Cardiac muscle cell (in vitro differentiated cells and primary cell): ENCODE results near the gene PLPP3. TPM values are rescaled to one million over a fixed set of nuclear protein-coding genes. Genes with fewer than 3 reads are reported as not detected.

Experiments used
- DNase-seq, 2 donors: peaks; one replicate each; pipeline versions ENCODE4 v3.0.0 to v3.0.0-alpha.2; 2010 to 2017; ENCODE audit warnings: low read depth in 1 of 2, low spot score in 1 of 2
- H3K27ac ChIP-seq: fragments of 200-600 bp; sonication (generic); 2 replicates; pipeline ENCODE4 v1.5.1; 2016
- H3K27me3 ChIP-seq: fragments of 200-600 bp; sonication (generic); 2 replicates; pipeline ENCODE4 v1.6.0; 2016; ENCODE audit warnings: control low read depth
- H3K36me3 ChIP-seq: fragments of 200-600 bp; sonication (generic); 2 replicates; pipeline ENCODE4 v1.5.1; 2016; ENCODE audit warnings: control low read depth
- H3K4me1 ChIP-seq: fragments of 200-600 bp; sonication (generic); 2 replicates; pipeline ENCODE4 v1.8.1; 2017; ENCODE audit warnings: low read depth, mild to moderate bottlenecking, mixed run types
- H3K4me3 ChIP-seq: fragments of 200-600 bp; sonication (generic); 2 replicates; pipeline ENCODE4 v1.5.1; 2016; ENCODE audit warnings: mild to moderate bottlenecking
- H3K9me3 ChIP-seq: fragments of 200-600 bp; sonication (generic); 2 replicates; pipeline ENCODE4 v1.5.1; 2017; ENCODE audit warnings: low read depth, mild to moderate bottlenecking, control low read depth
- CTCF ChIP-seq: IDR thresholded peaks from 2 replicates; pipeline ENCODE4 v1.5.1; 2012; ENCODE audit warnings: low read depth, mild to moderate bottlenecking, low read length
- polyA plus RNA-seq: library from polyadenylated mRNA; unstranded; fragments of >200 nt; fragmentation: Nextera tagmentation; extraction: Ambion mirVana; gene quantifications from 2 replicates; pipeline ENCODE4 v1.2.1, GENCODE V29; 2016
- total RNA-seq: library from RNA; depleted of rRNA; stranded (reverse); fragments of >200 nt; gene quantifications from 2 replicates; pipeline ENCODE4 v1.2.3, GENCODE V29; 2016

The PLPP3 gene
- total and polyA plus RNA-seq, 2 experiments from 2014 or later, result 41.4 to 58.2 TPM

- no peak for DNase-seq
- no peak for TF ChIP-seq CTCF
- Histone ChIP-seq H3K9me3 (no peaks in the 10 kb centered on the region), H3K4me1 (peaks cover 14% of the 10 kb centered on the region), H3K27ac (no peak overlapping the region), H3K4me3 (no peak overlapping the region), H3K27me3 (no peaks in the 10 kb centered on the region), H3K36me3 (peaks cover 5% of the 10 kb centered on the region)
Measured at GRCh38 chr1:56501888-56502287, 77.5 kb downstream of the PLPP3 start.

- DNase-seq, result no peak
- Histone ChIP-seq H3K36me3 (peaks cover 5% of the 10 kb centered on the region), H3K27me3 (no peaks in the 10 kb centered on the region), H3K4me3 (no peak overlapping the region), H3K4me1 (peaks cover 15% of the 10 kb centered on the region), H3K27ac (no peak overlapping the region), H3K9me3 (no peaks in the 10 kb centered on the region)
- TF ChIP-seq CTCF, result no peak
Measured at GRCh38 chr1:56501426-56501825, 77.9 kb downstream of the PLPP3 start.

- no peaks in the 10 kb centered on the region for H3K27me3 ChIP-seq
- DNase-seq, result no peak
- H3K27ac ChIP-seq, result peak overlapping the region; percentile 60
- H3K9me3 ChIP-seq, result no peaks in the 10 kb centered on the region
- H3K36me3 ChIP-seq, result peaks cover 5% of the 10 kb centered on the region
- no peak for TF ChIP-seq CTCF
- H3K4me3 ChIP-seq, result no peak overlapping the region
- peaks cover 28% of the 10 kb centered on the region for H3K4me1 ChIP-seq
Measured at GRCh38 chr1:56496821-56497772, 82.3 kb downstream of the PLPP3 start.

- peak overlapping the region; percentile 60 for H3K27ac ChIP-seq
- no peak overlapping the region for H3K4me3 ChIP-seq
- peaks cover 28% of the 10 kb centered on the region for H3K4me1 ChIP-seq
- no peak for TF ChIP-seq CTCF
- H3K36me3 ChIP-seq, result peaks cover 5% of the 10 kb centered on the region
- H3K9me3 ChIP-seq, result no peaks in the 10 kb centered on the region
- no peak for DNase-seq
- H3K27me3 ChIP-seq, result no peaks in the 10 kb centered on the region
Measured at GRCh38 chr1:56496158-56496557, 83.2 kb downstream of the PLPP3 start.

GRCh38 chr1:56495538-56495937, 83.8 kb downstream of the PLPP3 start:
- H3K27ac ChIP-seq, result peak overlapping the region; percentile 60
- TF ChIP-seq CTCF, result no peak
- H3K27me3 ChIP-seq, result no peaks in the 10 kb centered on the region
- H3K9me3 ChIP-seq, result no peaks in the 10 kb centered on the region
- no peak overlapping the region for H3K4me3 ChIP-seq
- H3K36me3 ChIP-seq, result peaks cover 5% of the 10 kb centered on the region
- peaks cover 28% of the 10 kb centered on the region for H3K4me1 ChIP-seq
- no peak for DNase-seq
